ENCODE results near the gene PLA2G10. TPM values are rescaled to one million over a fixed set of nuclear protein-coding genes. Genes with fewer than 3 reads are reported as not detected.
A peak's percentile ranks its signal among the peaks of the same experiment; 100 is the strongest.

PLA2G10 gene
- total RNA-seq, 1 experiment from 2014 or later: 5.8 TPM

DNA sequence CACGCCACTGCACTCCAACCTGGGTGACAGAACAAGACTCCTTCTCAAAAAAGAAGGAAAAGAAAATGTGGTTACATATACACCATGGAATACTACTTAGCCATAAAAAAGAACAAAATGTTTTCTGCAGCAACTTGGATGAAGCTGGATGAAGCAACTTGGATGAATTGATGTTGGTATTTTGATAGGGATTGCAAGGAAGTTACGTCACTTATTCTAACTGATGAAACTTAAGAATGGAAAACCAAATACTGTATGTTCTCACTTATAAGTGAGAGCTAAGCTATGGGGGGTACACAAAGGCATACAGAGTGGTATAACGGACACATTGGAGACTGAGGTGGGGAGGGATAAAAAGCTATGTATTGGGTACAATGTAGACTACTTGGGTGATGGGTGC, 17.5 kb downstream of the PLA2G10 start:
- Histone ChIP-seq H2AFZ (no peak overlapping the region), H3K27ac (no peak overlapping the region), H3K36me3 (ENCODE audit: low read depth) (no peaks in the 10 kb centered on the region), H3F3A (ENCODE audit: insufficient read depth, low read depth) (no peaks in the 10 kb centered on the region), H3K27me3 (ENCODE audit: insufficient read depth, low read depth) (no peaks in the 10 kb centered on the region), H3K9me2 (ENCODE audit: insufficient read depth) (no peaks in the 10 kb centered on the region), H4K20me1 (ENCODE audit: insufficient read depth) (no peaks in the 10 kb centered on the region), H3K9me3 (ENCODE audit: insufficient read depth, low read depth) (no peaks in the 10 kb centered on the region), H3K4me2 (no peak overlapping the region), H3K4me3 (no peak overlapping the region), H3K79me2 (ENCODE audit: low read depth) (no peaks in the 10 kb centered on the region), H3K4me1 (replicated peaks; ENCODE audit: insufficient read depth) (no peaks in the 10 kb centered on the region)
- ChIA-PET POLR2A (ENCODE audit: unreplicated experiment) (no interaction called here), CTCF (no interaction called here)
- intact Hi-C loops (cut with micrococcal nuclease; ENCODE audit: unreplicated experiment): no loop called here
- TF ChIP-seq, protein P1, sequence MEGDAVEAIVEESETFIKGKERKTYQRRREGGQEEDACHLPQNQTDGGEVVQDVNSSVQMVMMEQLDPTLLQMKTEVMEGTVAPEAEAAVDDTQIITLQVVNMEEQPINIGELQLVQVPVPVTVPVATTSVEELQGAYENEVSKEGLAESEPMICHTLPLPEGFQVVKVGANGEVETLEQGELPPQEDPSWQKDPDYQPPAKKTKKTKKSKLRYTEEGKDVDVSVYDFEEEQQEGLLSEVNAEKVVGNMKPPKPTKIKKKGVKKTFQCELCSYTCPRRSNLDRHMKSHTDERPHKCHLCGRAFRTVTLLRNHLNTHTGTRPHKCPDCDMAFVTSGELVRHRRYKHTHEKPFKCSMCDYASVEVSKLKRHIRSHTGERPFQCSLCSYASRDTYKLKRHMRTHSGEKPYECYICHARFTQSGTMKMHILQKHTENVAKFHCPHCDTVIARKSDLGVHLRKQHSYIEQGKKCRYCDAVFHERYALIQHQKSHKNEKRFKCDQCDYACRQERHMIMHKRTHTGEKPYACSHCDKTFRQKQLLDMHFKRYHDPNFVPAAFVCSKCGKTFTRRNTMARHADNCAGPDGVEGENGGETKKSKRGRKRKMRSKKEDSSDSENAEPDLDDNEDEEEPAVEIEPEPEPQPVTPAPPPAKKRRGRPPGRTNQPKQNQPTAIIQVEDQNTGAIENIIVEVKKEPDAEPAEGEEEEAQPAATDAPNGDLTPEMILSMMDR (conservative IDR thresholded peaks at IDR 0.05): no peak
- TF ChIP-seq EZH2 (IDR thresholded peaks at IDR 0.05; ENCODE audit: low read depth): no peak
- DNase-seq: no peak
- BruUV-seq (replicated peaks): no TSS peak

DNA sequence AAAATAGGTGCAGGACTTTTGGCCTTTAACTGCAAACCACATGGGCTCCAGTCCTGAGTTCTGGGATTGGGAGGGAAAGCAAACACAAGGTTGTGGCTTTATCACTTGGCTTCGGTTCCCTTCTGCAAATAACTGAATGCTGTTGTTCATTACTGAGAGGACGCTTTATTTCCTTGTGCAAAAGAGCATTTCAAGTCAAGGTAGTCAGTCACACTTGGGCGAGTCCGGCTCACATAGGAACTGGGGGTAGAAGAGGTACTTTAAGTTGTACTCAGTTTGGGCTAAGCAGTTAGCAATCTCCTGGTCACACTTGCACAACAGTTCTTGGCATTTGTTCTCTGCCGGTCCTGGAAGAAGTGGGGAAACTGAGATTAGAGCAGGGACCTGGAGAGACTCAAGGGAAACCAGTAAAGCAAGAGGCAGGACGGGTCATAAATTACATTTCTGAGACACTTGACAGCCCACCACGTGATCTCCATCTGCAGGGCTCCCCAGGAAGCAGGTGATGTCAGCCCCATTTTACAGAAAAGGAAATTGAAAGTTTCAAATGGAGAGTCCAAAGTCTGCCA, 21.6 kb downstream of the PLA2G10 start:
- Histone ChIP-seq H3K36me3 (ENCODE audit: low read depth) (no peaks in the 10 kb centered on the region), H3K79me2 (ENCODE audit: low read depth) (no peaks in the 10 kb centered on the region), H3K9me3 (ENCODE audit: insufficient read depth, low read depth) (no peaks in the 10 kb centered on the region), H3K27ac (no peak overlapping the region), H4K20me1 (ENCODE audit: insufficient read depth) (no peaks in the 10 kb centered on the region), H3K27me3 (ENCODE audit: insufficient read depth, low read depth) (no peaks in the 10 kb centered on the region), H2AFZ (no peak overlapping the region), H3F3A (ENCODE audit: insufficient read depth, low read depth) (peaks cover 14% of the 10 kb centered on the region; the same call in 1 of the 2 replicates), H3K4me1 (replicated peaks; ENCODE audit: insufficient read depth) (no peaks in the 10 kb centered on the region), H3K4me2 (no peak overlapping the region), H3K4me3 (no peak overlapping the region), H3K9me2 (ENCODE audit: insufficient read depth) (no peaks in the 10 kb centered on the region)
- POLR2A ChIA-PET (ENCODE audit: unreplicated experiment): interaction anchor here (0.6 kb wide), 1 partner anchor 339 kb away, joined by 4 read pairs; no protein-coding TSS in a partner anchor
- intact Hi-C loops (cut with micrococcal nuclease; ENCODE audit: unreplicated experiment): no loop called here
- CTCF ChIA-PET: interaction anchor here (0.7 kb wide), 1 partner anchor 126 kb away, joined by 12 read pairs; no protein-coding TSS in a partner anchor
- no peak for DNase-seq
- TF ChIP-seq, protein P1 (conservative IDR thresholded peaks at IDR 0.05): no peak
- TF ChIP-seq EZH2 (IDR thresholded peaks at IDR 0.05; ENCODE audit: low read depth): no peak
- TSS peak; percentile 3 for BruUV-seq (replicated peaks)

DNA sequence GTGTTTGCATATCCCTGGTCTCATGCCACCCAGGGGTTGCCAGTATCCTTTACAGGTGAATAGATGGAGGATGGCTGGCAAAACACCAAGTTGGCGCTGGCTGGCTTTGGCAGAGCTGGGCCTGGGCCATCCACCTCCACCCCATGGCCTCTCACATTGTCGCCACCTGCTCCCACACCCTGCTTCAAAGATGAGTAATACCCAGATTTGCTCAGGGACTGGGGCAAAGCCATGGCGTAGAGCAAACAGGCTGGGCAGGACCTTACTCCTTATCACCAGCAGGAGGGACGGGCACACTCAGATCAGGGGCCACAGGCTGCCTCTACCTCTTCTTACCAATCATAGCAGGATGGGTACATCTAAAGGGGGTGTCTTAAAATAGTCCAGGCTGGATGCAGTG, 24.3 kb downstream of the PLA2G10 start:
- no peaks in the 10 kb centered on the region for H3K27me3 ChIP-seq (ENCODE audit: insufficient read depth, low read depth)
- no peak overlapping the region for H3K4me2 ChIP-seq
- CTCF ChIA-PET: no interaction called here
- peaks cover 7% of the 10 kb centered on the region for H3K36me3 ChIP-seq (ENCODE audit: low read depth)
- H3K9me3 ChIP-seq (ENCODE audit: insufficient read depth, low read depth): no peaks in the 10 kb centered on the region
- H3K4me3 ChIP-seq: no peak overlapping the region
- no peaks in the 10 kb centered on the region for H4K20me1 ChIP-seq (ENCODE audit: insufficient read depth)
- BruUV-seq (replicated peaks): no TSS peak
- no peaks in the 10 kb centered on the region for H3K79me2 ChIP-seq (ENCODE audit: low read depth)
- POLR2A ChIA-PET (ENCODE audit: unreplicated experiment): no interaction called here
- no peaks in the 10 kb centered on the region for H3K4me1 ChIP-seq (replicated peaks; ENCODE audit: insufficient read depth)
- H3K9me2 ChIP-seq (ENCODE audit: insufficient read depth): no peaks in the 10 kb centered on the region
- peak in 1 of 2 experiments; percentile 47 for DNase-seq
- no peak for TF ChIP-seq EZH2 (IDR thresholded peaks at IDR 0.05; ENCODE audit: low read depth)
- TF ChIP-seq, protein P1 (conservative IDR thresholded peaks at IDR 0.05): no peak
- H3F3A ChIP-seq (ENCODE audit: insufficient read depth, low read depth): peaks cover 14% of the 10 kb centered on the region; the same call in 1 of the 2 replicates
- H3K27ac ChIP-seq: no peak overlapping the region
- H2AFZ ChIP-seq: no peak overlapping the region
- intact Hi-C loops (cut with micrococcal nuclease; ENCODE audit: unreplicated experiment): no loop called here

All from PC-9 (cell line).